B cell (primary cell): Measurements from ENCODE around the gene TAPBP. TPM values are rescaled to one million over a fixed set of nuclear protein-coding genes. Genes with fewer than 3 reads are reported as not detected.

Source experiments
- ATAC-seq: fragments of 200-7000 bp; cut with Tn5 transposase; one replicate; pipeline ENCODE4 v1.10.0; 2021; ENCODE audit warnings: low read depth, mild to moderate bottlenecking, moderate number of reproducible peaks, moderate library complexity
- CTCF ChIA-PET: fragments of 350-600 bp; sonication (Branson Sonifier 250); formaldehyde crosslinking; loops from one replicate; lab custom pipeline; 2021; ENCODE audit warnings: antibody characterized with exemption, inconsistent platforms; lab: Charles Lee
- POLR2A ChIA-PET: fragments of 350-600 bp; sonication (Branson Sonifier 250); formaldehyde crosslinking; loops from one replicate; lab custom pipeline; 2021; ENCODE audit warnings: antibody characterized with exemption; lab: Charles Lee
- DNase-seq: peaks from one replicate; pipeline ENCODE4 v3.0.0; 2013
- H2AFZ ChIP-seq: 2 replicates; pipeline ENCODE4 v1.6.1; 2012; ENCODE audit warnings: mild to moderate bottlenecking, low read depth, low read length; ENCODE audit not compliant: insufficient read depth, poor library complexity, severe bottlenecking
- H3K27ac ChIP-seq, 2 donors: 1 replicate in 1 of 2; 2 replicates in 1 of 2; pipeline ENCODE4 v1.5.1; 2012 to 2013; ENCODE audit warnings: low read length in 2 of 2, mild to moderate bottlenecking in 2 of 2, moderate library complexity in 1 of 2
- H3K27me3 ChIP-seq, 4 experiments: fragments of 200-600 bp in 1 of 4; sonication (generic) in 1 of 4; replicated peaks in 1 of 4; 1 replicate in 2 of 4; 2 replicates in 2 of 4; pipeline versions ENCODE4 v1.6.1 to v1.7.0; 2013 to 2016; ENCODE audit warnings: low read length in 3 of 4, mild to moderate bottlenecking in 2 of 4, mixed read lengths in 1 of 4, moderate library complexity in 1 of 4; ENCODE audit not compliant: insufficient read depth in 4 of 4, control insufficient read depth in 3 of 4; ENCODE audit errors: control extremely low read depth in 1 of 4
- H3K36me3 ChIP-seq, 2 experiments: replicated peaks in 1 of 2; 1 replicate in 1 of 2; 2 replicates in 1 of 2; pipeline versions ENCODE4 v1.6.1 to v1.7.1; 2013; ENCODE audit warnings: low read length in 1 of 2; ENCODE audit not compliant: insufficient read depth in 2 of 2, control insufficient read depth in 1 of 2; ENCODE audit errors: control extremely low read depth in 1 of 2, extremely low read depth in 1 of 2
- H3K4me1 ChIP-seq, 2 donors: fragments of 200-600 bp in 1 of 2; sonication (generic) in 1 of 2; 1 replicate in 1 of 2; 2 replicates in 1 of 2; pipeline versions ENCODE4 v1.5.1 to v1.6.1; 2013 to 2017; ENCODE audit warnings: low read length in 2 of 2; ENCODE audit not compliant: control insufficient read depth in 2 of 2, insufficient read depth in 2 of 2
- H3K4me2 ChIP-seq: replicated peaks from 2 replicates; pipeline ENCODE3; 2012; ENCODE audit warnings: mild to moderate bottlenecking, low read depth, low read length; ENCODE audit not compliant: poor library complexity, severe bottlenecking
- H3K4me3 ChIP-seq, 5 experiments: fragments of 200-600 bp in 1 of 5; sonication (generic) in 1 of 5; 1 replicate in 3 of 5; 2 replicates in 2 of 5; pipeline versions ENCODE4 v1.5.1 to v1.7.0; 2011 to 2016; ENCODE audit warnings: low read length in 4 of 5, mild to moderate bottlenecking in 4 of 5, low read depth in 2 of 5, control low read depth in 1 of 5, moderate library complexity in 1 of 5; ENCODE audit not compliant: insufficient read depth in 1 of 5; ENCODE audit errors: control extremely low read depth in 1 of 5, extremely low read depth in 1 of 5
- H3K79me2 ChIP-seq: fragments of 200-600 bp; sonication (generic); one replicate; pipeline ENCODE4 v1.6.0; 2016; ENCODE audit warnings: low read length; ENCODE audit not compliant: control insufficient read depth, insufficient read depth
- H3K9ac ChIP-seq: fragments of 200-600 bp; sonication (generic); 2 replicates; pipeline ENCODE4 v1.6.1; 2017; ENCODE audit warnings: mild to moderate bottlenecking, low read length, moderate library complexity
- H3K9me3 ChIP-seq, 3 donors: one replicate each; pipeline versions ENCODE4 v1.6.1 to v1.7.1; 2013; ENCODE audit warnings: low read length in 2 of 3; ENCODE audit not compliant: control insufficient read depth in 2 of 3, insufficient read depth in 1 of 3; ENCODE audit errors: control extremely low read depth in 1 of 3
- H4K20me1 ChIP-seq: 2 replicates; pipeline ENCODE4 v1.6.0; 2012; ENCODE audit warnings: mild to moderate bottlenecking, low read length; ENCODE audit not compliant: insufficient read depth, control insufficient read depth, poor library complexity, severe bottlenecking
- H3K27ac Mint-ChIP-seq: one replicate; pipeline ENCODE4 v1.8.0; 2021; ENCODE audit warnings: mixed read lengths
- H3K27me3 Mint-ChIP-seq: one replicate; pipeline ENCODE4 v1.8.0; 2021; ENCODE audit warnings: mixed read lengths
- H3K4me1 Mint-ChIP-seq: one replicate; pipeline ENCODE4 v1.8.0; 2021; ENCODE audit warnings: mixed read lengths
- H3K4me3 Mint-ChIP-seq: one replicate; pipeline ENCODE4 v1.8.0; 2021; ENCODE audit warnings: mixed read lengths
- H3K9me3 Mint-ChIP-seq: one replicate; pipeline ENCODE4 v1.8.0; 2022; ENCODE audit warnings: mixed read lengths; ENCODE audit not compliant: insufficient read depth
- CTCF ChIP-seq: fragments of 200-600 bp; IDR thresholded peaks from one replicate; pipeline ENCODE4 v1.8.0; 2022; ENCODE audit warnings: antibody characterized with exemption, mild to moderate bottlenecking
- EZH2 ChIP-seq: IDR thresholded peaks from 2 replicates; pipeline ENCODE4 v1.6.1; 2012; ENCODE audit warnings: borderline replicate concordance, low read depth, mild to moderate bottlenecking, moderate library complexity, low read length; ENCODE audit not compliant: insufficient read depth, poor library complexity, severe bottlenecking
- WGBS: methylation state at CpG from one replicate; pipeline ENCODE4 v1.1.5; 2013; ENCODE audit warnings: missing lambda C conversion rate; ENCODE audit not compliant: insufficient coverage; 5-methylcytosine and 5-hydroxymethylcytosine counted together
- intact Hi-C: fragments of 100-400 bp; cut with micrococcal nuclease; formaldehyde crosslinking; loops from one replicate; pipeline ENCODE4 v1.10.0; 2022
- polyA plus RNA-seq: library from polyadenylated mRNA; depleted of rRNA; stranded (reverse); fragments of >200 nt; gene quantifications from 2 replicates; pipeline ENCODE4 v1.2.3, GENCODE V29; 2012
- total RNA-seq, 2 donors: library from RNA; stranded (reverse); fragments of 120-200 nt in 1 of 2; gene quantifications; 1 replicate in 1 of 2; 2 replicates in 1 of 2; pipeline versions ENCODE4 v1.2.3 to v1.2.4, GENCODE V29; 2013 to 2022

TAPBP gene
- total and polyA plus RNA-seq, 2 donors (not counting 1 experiment from before 2014, with no cell fraction given) = 302 to 310 TPM

- CTCF ChIA-PET = interaction anchor here (1.1 to 5.3 kb wide), 2 partner anchors 10 to 29 kb away, joined by 3 to 50 read pairs; no protein-coding TSS in a partner anchor
Observed at GRCh38 chr6:33314943-33315792, 1.3 kb upstream of the TAPBP start.

More at GRCh38 chr6:33314943-33315792, 1.3 kb upstream of the TAPBP start:
- POLR2A ChIA-PET = interaction anchor here (0.7 to 1.2 kb wide), 2 partner anchors 16 to 29 kb away, joined by 3 to 9 read pairs; partner anchors contain the start of gene RGL2
- Histone ChIP-seq H4K20me1 (peaks cover 44% of the 10 kb centered on the region), H3K9me3 (no peaks in the 10 kb centered on the region), H3K36me3 (peaks cover 3 to 48% of the 10 kb centered on the region in 2 experiments), H3K4me3 (peak overlapping the region; percentile 73 to 100 (median 91)), H3K4me1 (peaks cover 59 to 78% of the 10 kb centered on the region in 2 donors), H3K27me3 (no peaks in the 10 kb centered on the region), H3K79me2 (peaks cover 90% of the 10 kb centered on the region), H3K9ac (peak overlapping the region; percentile 100), H2AFZ (peak overlapping the region; percentile 32), H3K27ac (peak overlapping the region; percentile 97 to 100), H3K4me2 (peak overlapping the region; percentile 99)
- Mint-ChIP-seq H3K9me3 (no peaks in the 10 kb centered on the region), H3K4me3 (peak overlapping the region; percentile 100), H3K4me1 (peaks cover 77% of the 10 kb centered on the region), H3K27ac (peak overlapping the region; percentile 98), H3K27me3 (no peaks in the 10 kb centered on the region)
- ATAC-seq (no peak), DNase-seq (no peak)
- 55% methylated on average over 36 of the region's 47 CpGs for WGBS
- TF ChIP-seq CTCF (no peak), EZH2 (no peak)
- intact Hi-C loops = loop anchor here (1.0 to 5.0 kb wide), 5 partner anchors 9 to 112 kb away; no protein-coding TSS in a partner anchor
